GM21723 (cell line): ENCODE measurements around the gene TCP1.
"Not testable (repeated sequence)": the region's sequence is repeated elsewhere in the genome, so short reads cannot be mapped to it uniquely, and the experiment has no call there.

Source experiments
- ATAC-seq: cut with Tn5 transposase; IDR thresholded peaks from one replicate; pipeline ENCODE4 v1.9.1; 2021; ENCODE audit warnings: mild to moderate bottlenecking, moderate library complexity; ENCODE audit not compliant: unreplicated experiment

The TCP1 gene

DNA sequence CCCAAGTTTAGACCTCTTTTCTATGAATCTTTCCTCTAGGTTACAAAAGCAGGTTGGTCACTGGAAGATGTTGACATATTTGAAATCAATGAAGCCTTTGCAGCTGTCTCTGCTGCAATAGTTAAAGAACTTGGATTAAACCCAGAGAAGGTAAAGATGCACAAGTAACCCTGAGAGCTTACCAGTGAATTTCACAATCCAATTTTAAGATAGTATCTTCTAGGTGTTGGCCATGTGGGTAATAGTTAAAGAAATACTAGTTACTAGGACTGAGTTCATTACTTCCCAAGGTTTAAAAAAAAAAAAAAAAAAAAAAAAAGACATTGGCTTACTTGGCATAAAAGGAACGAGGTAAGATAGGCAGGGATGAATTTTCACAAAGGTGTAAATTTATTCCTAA lies 11.3 kb downstream of the TCP1 start:
- ATAC-seq = no peak

DNA sequence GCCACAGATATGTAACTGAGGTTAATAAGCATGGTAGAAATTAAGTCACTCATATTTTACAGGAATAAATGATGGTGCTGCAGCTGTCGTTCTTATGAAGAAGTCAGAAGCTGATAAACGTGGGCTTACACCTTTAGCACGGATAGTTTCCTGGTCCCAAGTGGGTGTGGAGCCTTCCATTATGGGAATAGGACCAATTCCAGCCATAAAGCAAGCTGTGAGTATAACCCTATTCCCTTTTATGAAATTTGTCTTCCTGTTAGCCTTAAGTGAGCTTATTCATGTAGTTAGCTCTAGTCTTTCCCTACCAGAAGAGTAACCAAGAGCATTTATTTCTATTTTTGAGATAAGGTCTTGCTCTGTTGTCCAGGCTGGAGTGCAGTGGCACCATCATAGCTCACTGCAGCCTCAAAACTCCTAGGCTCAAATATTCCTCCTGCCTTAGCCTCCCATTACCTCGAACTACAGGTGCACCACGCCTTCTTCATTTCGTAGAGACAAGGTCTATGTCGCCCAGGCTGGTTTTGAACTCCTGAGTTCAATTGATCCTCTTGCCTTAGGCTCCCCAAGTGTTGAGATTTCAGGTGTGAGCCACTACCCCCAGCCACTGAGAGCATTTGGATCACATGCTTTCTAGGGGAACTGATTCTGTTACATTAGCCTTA lies 12.0 kb downstream of the TCP1 start:
- no peak for ATAC-seq

DNA sequence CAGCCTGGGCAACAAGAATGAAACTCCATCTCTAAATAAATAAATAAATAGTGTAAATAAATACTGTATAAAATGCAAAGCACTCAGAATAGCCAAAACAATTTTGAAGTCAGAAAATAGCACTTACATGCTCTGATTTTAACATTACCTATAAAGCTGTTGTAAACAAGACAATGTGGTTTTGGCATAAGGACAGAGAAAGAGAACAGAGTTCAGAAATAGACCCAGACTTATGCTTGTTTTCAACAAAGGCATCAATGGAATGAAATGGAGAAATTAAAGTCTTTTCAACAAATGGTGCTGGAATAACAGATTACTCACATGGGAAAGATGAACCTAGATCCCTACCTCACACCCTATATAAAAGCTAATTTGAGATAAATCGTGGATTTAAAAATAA lies 17.2 kb downstream of the TCP1 start:
- ATAC-seq = no peak

DNA sequence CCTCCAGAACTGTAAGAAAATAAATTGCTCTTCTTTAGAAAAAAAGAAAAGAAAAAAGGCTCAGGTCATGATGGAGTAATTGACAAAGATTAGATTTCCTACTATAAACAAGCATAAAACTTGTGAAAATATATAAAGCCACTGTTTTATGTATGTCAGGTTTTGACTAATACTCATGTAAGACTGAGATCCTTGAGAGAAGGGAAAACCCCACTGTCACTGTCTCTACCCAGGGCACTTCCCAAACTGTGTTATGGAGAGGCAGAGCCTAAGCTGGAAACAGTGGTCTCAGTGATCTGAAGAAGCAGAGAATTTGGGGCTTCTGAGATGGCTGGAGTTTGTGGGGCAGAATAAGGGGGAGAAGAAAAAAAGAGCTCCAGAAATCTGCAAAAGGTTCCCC lies 19.9 kb downstream of the TCP1 start:
- no peak for ATAC-seq

DNA sequence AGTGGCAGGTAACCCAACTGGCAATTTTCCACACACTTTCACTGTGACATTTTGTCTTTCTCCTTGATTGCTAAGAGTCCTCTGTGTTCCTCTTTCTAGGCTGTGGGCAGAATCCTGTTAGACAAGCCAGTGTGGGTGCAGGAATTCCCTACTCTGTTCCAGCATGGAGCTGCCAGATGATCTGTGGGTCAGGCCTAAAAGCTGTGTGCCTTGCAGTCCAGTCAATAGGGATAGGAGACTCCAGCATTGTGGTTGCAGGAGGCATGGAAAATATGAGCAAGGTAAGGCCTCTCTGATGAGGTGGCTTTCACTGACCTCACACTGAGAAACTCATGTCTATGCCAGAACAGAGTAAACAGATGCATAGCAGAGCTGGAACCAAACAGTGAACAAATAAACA lies 22.5 kb downstream of the TCP1 start:
- ATAC-seq = no peak

DNA sequence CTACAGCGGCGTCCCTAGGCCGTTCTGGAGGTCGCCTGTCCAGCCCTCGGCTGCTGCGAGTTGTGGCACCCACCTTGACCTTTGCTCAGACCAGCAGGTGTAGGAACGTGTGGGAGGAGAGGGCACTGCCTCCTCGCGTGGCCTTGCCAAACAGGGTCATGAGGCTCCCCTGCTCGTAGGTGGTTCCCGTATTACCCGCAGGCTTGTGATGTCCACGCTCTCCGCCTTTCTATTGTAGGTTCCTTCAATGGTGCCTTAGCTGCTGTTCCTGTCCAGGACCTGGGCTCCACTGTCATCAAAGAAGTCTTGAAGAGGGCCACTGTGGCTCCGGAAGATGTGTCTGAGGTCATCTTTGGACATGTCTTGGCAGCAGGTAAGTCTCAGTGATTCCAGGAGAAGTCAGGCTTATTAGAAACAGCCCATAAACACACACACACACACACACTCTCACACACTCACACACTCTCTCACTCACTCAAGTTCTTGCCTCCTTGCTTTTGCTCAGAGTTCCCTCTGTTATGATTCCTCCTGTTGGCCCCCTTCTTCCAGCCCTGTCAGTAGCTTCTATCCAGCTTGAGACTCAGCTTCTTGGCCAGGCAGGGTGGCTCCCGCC lies 26.6 kb downstream of the TCP1 start:
- peak; percentile 13 for ATAC-seq

DNA sequence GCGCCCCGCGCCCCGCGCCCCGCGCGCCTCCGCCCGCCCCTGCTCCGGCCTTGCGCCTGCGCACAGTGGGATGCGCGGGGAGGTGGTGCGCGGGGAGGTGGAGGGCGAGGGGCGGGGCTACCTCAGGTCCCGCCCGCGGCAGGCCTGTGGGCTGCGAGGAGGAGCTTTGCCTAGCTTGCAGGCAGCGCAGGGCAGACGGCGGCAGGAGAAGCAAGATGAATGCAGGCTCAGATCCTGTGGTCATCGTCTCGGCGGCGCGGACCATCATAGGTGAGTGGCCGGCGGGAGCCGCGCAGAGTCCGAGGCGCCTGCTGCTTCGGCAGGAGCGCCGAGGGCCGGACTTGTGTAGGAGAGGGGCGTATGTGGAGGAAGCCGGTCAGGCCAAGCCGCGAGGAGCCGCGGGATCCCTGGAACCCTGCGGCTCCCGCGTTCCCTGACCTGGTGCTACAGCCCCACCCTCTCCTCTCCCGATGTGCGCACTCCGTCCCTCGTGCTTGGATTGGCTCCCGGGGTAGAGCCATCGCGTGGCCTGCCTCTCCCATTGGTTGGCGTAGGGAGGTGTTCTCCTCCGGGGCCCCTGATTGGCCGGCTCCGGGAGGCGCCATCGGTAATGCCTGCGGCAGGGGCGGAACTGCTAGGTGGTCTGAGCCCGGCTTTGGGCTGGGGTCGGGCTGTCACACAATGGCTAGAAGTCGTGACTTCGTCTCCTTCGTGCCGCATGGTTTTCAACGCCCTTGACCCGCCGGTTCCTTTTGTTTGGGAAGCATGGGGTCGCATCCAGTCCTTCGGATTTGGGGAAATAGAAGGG lies 27.3 kb downstream of the TCP1 start, which contains the start of gene ACAT2:
Gene ACAT2 (plus strand): TSS at position 173 of the 808 bp plus-strand sequence. CDS start 43 bp downstream, at position 216.
- peak; percentile 98 for ATAC-seq

DNA sequence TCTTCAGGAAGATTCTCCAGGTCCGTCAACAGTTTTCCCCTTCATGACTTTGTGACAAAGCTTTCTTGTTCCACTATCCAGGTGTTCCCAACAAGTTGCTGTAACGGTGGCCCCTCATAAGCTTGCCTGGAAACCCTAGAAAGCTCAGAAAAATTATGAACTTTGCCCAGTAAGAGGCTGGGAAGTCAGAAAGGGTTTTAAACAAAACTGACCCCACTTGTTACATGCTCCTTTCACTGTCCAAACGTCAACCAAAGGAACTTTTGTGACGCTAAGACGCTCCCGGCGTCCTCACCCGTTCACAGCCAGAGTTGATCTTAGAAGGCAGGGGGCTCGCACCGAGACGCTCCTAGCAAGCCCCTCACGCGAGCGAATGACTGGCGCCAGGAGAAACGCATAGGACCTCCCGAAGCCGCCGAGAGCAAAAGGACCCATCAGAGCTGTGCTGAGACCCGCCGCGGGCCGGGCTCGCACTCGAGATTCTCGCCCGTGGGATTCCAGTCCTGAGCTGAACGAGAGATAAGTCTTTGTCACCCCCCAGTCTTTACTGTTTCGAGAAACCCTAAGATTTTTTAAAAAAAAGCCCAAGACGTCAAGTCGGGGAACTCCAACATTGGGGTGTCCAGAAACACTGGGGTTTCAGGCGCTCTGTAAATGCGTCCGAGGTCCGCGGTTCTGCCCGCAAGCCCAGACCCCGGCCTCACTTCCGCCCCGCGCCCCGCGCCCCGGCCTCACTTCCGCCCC lies 28.1 kb downstream of the TCP1 start:
- peak; percentile 1 for ATAC-seq

DNA sequence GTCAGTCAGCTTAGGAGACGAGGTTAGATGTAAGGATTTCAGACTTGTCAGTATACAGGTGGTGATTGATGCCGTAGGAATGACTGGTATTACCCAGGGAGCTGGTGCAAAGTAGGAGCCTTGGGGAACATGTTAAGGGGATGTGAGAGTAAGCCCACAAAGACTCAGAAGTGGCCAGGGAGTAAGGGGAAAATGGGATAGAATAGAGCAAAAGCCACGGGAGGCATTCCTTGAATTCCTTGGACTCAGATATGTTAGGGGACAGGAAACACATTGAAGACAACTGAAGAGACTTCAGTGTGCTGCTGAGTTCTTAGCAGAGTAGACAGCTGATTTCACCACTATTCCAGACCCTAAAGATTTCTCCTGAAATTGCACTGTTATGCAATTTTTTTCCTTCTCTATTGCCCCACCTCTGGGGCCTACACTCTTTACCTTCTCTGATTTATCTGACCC lies 28.8 kb downstream of the TCP1 start:
- no peak for ATAC-seq

DNA sequence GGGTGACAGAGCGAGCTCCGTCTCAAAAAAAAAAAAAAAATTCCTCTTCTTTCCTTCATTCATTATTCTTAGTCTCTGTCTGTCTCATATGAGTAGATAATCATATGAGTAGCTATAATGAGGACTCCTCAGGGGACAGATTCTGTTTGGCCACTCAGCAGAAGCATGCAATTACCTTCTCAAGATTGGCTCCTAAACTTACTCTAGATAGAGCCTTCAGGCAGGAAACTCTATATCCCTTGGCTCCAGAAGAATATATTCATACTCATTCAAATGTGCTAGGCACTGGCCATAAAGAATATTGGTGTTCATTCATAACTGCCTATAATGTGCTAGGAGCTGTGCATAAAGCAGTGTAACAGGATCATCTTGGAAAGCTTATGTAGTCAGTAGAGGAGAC lies 29.8 kb downstream of the TCP1 start:
- ATAC-seq = no peak

DNA sequence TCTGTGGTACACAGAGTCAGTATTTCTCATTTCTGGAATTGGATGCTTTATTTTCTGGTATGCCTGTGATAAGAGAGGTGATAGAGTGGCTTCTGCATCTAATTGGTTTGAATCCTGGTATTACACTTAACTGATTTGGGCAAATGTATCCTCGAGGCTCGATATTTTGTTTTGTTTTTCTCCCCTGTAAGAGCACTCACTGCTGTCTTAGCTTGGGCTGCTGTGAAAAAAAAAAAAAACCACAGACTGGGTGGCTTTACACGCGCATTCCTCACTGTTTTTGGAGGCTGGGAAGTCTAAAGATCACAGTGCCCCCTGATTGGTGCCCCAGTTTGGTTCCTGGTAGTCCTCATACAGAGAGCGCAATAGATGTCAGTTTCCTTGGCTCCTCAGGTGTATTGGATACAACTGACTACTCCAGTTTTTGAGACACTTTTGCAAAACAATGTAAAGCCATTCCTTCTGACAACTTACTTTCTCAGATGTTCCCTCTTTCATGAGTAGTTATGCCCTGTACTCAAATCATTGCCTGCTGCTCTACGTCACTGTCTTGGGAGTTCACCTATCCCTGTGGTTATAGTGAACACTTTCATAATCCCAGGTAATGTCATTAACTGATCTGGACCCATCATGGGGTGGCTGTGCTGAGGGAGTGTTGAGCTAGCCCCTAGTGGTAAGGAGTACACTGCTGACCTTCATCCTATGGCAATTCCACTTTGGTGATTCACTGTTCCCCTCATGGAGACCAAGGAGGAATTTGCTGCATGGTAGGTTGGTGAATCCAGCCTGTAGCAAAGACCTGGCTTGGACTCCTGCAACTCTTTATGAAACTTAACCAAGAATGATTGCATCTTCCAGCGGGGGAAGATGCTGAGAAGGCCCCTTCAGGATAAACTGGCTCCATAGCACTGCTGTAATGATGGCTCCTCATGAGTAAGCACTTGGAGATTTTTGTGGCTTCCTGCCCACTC lies 31.1 kb downstream of the TCP1 start:
- ATAC-seq = no peak

DNA sequence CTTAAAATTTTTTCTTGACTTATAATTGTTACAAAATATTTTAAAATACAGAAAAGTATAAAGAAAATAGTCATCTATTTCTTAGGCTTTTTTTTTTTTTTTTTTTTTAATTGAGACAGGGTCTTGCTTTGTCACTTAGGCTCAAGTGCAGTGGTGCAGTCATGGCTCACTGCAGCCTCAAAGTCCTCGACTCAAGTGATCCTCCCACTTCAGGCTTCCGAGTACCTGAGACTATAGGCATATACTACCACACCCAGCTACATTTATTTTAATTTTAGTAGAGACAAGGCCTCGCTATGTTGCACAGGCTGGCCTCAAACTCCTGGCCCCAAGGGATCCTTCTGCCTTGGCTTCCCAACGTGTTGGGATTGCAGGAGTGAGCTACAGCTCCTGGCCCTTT lies 32.9 kb downstream of the TCP1 start:
- no peak for ATAC-seq

DNA sequence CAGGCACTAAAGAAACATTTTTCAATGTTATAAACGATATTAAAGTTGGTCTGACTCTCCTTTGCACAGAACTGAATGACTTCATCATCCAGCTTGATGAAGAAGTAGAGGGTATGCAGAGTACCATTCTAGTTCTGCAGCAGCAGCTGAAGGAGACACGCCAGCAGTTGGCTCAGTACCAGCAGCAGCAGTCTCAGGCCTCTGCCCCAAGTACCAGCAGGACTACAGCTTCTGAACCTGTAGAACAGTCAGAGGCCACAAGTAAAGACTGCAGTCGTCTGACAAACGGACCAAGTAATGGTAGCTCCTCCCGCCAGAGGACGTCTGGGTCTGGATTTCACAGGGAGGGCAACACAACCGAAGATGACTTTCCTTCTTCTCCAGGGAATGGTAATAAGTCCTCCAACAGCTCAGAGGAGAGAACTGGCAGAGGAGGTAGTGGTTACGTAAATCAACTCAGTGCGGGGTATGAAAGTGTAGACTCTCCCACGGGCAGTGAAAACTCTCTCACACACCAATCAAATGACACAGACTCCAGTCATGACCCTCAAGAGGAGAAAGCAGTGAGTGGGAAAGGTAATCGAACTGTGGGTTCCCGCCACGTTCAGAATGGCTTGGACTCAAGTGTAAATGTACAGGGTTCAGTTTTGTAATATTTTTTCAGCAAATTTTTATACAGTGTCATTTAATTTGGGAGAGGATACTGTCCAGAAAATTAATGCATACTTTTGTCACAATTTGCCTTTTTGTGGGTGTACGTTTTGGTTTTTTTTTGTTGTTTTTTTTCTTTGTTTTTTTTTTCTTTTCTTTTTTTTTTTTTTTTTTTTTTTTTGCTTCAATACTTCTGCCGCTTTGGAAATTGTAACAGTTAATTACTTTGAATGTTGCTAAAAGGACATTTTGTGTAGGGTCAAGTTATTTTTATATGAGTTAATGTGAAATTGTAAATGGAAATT lies 34.2 kb downstream of the TCP1 start:
- no peak for ATAC-seq

DNA sequence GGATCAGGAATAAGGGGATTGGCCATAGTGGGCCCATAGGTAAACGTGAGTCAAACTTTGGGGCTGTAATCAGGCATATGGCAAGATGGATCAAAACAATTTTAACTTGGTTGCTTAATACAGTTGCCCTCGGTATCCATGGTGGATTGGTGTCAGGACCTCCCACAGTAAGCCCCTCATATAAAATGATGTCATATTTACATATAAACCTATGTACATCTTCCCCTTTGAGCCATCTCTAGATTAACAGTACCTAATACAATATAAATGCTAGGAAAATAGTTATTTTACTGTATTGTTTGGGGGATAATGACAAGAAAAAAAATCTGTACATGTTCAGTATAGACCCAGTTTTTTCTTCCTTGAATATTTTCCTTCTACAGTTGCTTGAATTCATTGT lies 35.0 kb downstream of the TCP1 start:
- ATAC-seq = no peak

DNA sequence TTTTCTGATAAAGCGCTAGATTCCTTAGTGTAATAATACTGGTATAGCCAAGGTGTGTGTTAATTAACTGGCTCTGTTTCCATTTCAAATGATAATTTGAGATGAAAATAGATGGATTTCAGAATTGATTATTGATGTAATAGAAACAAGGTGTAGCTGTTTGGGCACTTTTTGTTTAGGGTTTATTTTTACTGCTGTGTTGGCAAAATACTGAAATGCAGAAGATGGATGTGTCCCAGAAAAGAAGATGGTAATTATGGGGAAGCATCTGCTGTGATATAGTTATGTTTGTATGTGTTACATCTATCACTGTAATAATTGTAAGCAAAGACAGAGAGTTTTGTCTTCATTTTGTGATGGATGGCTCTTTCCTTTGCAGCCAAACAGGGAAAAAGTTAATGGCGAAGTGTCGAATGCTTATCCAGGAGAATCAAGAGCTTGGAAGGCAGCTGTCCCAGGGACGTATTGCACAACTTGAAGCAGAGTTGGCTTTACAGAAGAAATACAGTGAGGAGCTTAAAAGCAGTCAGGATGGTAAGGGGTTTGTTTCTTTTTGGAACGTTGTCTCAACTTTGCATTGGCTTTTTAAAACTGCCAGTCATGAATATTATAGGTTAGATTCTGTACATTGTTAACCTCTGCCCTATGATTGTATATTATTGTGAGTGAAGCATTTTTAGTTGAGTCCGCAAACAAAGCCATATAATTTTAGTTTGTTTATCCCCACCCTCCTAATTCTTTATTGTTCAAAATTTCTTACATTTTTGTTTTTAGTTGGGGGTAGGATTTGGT lies 36.1 kb downstream of the TCP1 start:
- no peak for ATAC-seq

DNA sequence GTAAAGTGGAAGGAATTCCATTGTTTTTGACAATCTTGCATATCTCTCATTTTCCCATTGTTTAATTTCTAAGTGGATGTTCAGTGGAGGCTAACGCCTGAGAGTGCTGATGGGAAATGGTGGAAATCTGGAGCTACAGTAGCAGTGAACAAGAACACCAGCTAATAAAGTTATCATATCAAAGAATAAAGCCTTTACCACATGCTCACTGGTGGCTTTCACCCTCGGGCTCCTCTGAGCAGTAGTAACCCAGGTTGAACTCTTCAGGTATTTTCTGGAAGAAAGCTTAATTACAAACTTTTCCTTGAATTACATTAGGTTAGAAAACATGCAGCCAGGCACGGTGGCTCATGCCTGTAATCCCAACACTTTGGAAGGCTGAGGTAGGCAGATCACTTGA lies 38.0 kb downstream of the TCP1 start:
- no peak for ATAC-seq

DNA sequence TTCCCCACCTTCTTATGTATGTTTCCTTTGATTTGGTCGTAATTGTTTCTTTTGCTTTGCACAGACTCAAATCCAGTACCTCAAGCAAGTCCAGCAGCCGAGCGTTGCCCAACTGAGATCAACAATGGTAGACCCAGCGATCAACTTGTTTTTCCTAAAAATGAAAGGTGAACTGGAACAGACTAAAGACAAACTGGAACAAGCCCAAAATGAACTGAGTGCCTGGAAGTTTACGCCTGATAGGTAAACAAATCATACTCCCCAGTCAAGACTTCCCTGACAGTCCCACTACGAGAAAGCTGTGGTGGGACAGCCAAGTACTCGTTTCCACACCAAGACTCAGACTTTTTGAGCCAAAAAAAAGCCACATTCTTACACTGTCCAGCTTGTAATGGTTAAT lies 41.3 kb downstream of the TCP1 start:
- not testable (repeated sequence) for ATAC-seq

DNA sequence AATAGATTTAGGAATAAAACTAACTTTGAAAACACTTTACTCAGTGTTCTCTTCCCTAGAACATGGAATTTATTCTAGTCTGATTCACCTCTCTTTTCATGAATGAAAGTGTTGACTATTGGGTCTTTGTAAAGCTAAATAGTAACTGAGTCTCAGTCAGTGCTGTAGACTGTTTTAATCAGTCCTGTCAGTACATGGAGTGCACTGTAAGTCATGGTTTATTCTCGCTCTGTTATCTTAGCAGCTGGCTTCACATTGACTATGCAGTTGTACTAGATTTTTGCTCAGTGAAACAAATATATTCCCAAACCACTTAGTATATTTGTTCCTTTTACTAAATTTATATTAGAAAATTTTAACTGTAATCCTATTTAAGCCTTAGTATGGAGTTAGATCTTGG lies 42.6 kb downstream of the TCP1 start:
- no peak for ATAC-seq
